ENCODE results near the gene ZNF492.
"Not testable (repeated sequence)": the region's sequence is repeated elsewhere in the genome, so short reads cannot be mapped to it uniquely, and the experiment has no call there.

ZNF492 gene

DNA sequence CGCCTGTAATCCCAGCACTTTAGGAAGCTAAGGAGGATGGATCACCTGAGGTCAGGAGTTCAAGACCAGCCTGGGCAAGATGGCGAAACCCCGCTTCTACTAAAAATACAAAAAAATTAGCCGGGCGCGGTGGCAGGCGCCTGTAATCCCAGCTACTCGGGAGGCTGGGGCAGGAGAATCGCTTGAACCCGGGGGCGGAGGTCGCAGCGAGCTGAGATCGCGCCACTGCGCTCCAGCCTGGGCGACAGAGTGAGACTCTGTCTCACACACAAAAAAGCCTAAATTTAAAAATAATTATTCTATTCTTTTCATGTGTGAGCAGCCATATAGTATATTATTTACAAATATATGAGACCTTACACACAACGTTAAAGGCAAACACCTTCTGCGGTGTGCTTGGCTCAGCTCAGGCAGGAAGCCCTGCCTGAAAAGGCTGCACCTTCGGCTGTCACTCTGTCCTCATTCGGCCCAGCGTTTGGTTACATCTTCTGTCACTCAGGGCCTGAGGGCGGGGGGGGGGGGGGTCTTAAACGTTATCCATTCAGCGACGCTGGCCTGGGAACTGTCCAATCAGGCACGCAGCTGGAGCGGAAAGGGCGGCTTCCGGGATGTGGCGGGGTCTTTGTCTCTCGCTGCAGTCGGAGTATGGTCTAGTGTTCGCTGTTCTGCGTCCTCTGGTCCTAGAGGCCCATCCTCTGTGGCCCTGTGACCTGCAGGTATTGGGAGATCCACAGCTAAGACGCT lies at the start of gene ZNF492:
Gene ZNF492, plus strand, starts transcription at position 619 of the 744 bp plus-strand sequence. CDS start 19,076 bp downstream, outside the sequence.
- DNase-seq: peak; percentile 85
- not testable (repeated sequence) for H3K9me3 Mint-ChIP-seq, H3K27me3 Mint-ChIP-seq
- Mint-ChIP-seq H3K4me3 (peak within 1 kb of the TSS; percentile 94), H3K36me3 (ENCODE audit: low read depth) (peaks cover 20% of the 10 kb centered on the region), H3K27ac (peak within 1 kb of the TSS; percentile 94), H3K4me1 (ENCODE audit: low read depth) (peaks cover 12% of the 10 kb centered on the region)

DNA sequence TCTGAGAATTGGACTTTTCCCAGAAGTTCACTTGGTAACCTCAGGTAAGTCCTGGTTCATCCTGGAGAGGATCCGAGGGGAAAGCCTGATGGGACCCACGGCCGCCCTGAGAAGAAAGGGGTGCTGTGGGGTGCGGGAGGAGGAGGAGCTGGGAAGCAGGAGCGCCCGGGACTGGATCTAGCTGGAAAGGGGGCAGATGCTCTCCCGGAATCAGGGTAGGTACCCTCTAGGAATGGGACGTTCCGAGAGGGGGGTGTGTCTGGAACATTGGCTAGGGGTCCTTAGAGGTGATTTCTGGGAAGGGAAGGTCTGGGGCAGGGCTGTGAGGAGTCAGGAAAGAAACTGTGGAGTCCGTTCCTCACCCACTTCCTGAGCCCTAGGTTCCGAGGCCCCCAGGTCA lies 38.7 kb upstream of the ZNF492 start:
- no peak for DNase-seq
- H3K9me3 Mint-ChIP-seq: peaks cover 32% of the 10 kb centered on the region
- no peak overlapping the region for H3K27ac Mint-ChIP-seq
- H3K27me3 Mint-ChIP-seq: peaks cover 29% of the 10 kb centered on the region
- H3K4me1 Mint-ChIP-seq (ENCODE audit: low read depth): peaks cover 3% of the 10 kb centered on the region
- no peaks in the 10 kb centered on the region for H3K36me3 Mint-ChIP-seq (ENCODE audit: low read depth)
- no peak overlapping the region for H3K4me3 Mint-ChIP-seq

DNA sequence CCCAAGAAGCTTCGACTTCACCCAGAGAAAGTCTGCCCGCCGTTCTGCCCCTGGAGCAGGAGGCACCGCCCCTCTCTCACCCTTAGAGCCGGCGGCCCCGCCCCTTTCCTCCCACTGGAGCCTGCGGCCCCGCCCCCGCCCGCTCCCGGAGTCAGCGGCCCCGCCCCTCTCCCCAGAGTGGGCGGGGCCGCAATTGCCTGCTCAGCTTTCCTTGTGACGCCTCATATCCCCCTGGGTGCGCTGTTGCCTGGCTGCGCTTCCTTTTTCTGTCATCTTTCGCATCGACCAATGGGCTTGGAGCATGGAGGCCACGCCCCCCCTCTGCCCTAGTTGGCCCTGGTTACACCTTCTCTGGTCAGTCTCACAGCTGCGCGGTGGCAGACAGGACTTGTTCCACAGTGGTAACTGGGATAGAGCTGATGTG lies 38.2 kb upstream of the ZNF492 start:
- no peak for DNase-seq
- Mint-ChIP-seq H3K4me1 (ENCODE audit: low read depth) (peaks cover 3% of the 10 kb centered on the region), H3K4me3 (no peak overlapping the region), H3K27ac (no peak overlapping the region), H3K9me3 (peaks cover 30% of the 10 kb centered on the region), H3K27me3 (peaks cover 29% of the 10 kb centered on the region), H3K36me3 (ENCODE audit: low read depth) (no peaks in the 10 kb centered on the region)

DNA sequence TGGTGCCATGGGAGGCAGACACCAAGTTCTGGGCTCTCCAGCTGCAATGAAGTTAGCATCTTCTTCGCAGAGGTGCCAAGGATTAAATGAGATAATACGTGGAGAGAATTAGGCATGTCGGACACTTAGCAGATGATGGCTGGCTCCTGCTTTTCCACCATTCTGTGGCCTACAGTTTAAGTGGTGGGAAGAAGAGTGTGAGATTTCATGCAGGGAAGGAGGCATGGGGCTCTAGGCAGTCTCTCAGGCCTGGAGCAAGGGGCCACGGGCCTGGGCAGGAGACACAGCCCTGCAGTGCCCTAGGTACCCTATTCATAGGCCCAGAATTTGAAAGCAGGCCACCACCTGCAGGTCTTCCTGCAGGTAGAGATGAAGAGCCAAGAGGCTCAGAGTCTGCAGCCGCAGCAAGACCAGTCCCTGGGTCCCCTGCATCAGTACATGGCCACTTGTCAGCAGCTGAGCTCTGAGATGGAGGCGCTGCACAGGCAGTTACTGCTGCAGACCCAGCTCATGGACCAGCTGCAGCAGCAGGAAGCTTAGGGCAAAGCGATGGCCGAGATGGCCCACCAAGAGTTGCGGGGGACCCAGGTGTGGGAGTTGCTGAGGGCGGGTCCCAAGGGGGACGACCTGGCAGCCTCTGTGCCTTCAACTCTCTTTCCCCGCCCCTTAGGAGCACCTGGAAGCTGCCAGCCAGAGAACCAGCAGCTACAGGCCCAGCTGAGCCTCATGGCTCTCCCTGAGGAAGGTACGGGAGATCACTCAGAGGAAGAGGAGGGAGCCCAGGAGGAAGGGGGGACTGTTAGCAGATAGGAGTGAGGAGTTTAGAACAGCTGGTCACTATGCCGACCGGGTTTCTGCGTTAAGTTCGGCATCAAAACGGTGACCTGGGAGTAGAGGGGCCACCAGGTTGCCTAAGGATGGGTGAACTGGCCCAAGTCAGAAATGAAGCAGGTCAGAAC lies 33.2 kb upstream of the ZNF492 start:
- H3K9me3 Mint-ChIP-seq: peaks cover 8% of the 10 kb centered on the region
- no peaks in the 10 kb centered on the region for H3K36me3 Mint-ChIP-seq (ENCODE audit: low read depth)
- H3K27me3 Mint-ChIP-seq: peaks cover 24% of the 10 kb centered on the region
- no peak overlapping the region for H3K27ac Mint-ChIP-seq
- no peak for DNase-seq
- H3K4me3 Mint-ChIP-seq: no peak overlapping the region
- H3K4me1 Mint-ChIP-seq (ENCODE audit: low read depth): peaks cover 3% of the 10 kb centered on the region

DNA sequence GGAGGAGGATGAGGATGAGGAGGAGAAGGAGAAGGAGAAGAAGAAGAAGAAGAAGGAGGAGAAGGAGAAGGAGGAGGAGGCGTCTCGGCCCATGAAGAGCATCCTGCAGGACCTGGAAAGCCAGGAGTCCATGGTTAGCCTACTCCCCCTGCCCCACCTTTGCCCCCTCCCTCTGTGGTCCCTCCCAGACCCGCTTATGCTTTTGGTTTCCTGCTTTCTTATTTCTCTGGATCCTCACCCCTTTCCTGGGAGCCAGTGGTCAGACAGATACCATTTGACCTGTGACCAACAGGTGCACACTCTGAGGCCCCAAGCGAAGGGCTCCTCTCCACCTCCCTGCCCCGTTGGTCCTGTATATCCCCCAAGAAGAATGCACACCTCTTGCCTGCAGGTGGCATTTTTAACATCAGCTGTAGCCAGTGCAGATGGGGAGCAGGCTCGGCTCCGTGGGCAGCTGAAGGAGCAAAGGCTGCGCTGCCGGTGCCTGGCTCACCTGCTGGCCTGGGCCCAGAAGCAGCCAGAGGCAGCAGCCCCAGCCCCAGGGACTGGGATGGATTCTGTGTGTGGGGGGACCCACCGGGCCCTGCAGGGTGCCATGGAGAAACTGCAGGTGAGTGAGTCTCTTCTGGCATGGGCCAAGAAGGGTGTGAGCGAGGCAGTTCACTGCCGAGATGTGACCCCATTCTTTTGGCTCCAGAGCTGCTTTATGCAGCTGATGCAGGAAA lies 32.1 kb upstream of the ZNF492 start:
- peaks cover 8% of the 10 kb centered on the region for H3K9me3 Mint-ChIP-seq
- H3K27ac Mint-ChIP-seq: no peak overlapping the region
- peaks cover 16% of the 10 kb centered on the region for H3K27me3 Mint-ChIP-seq
- H3K36me3 Mint-ChIP-seq (ENCODE audit: low read depth): no peaks in the 10 kb centered on the region
- no peaks in the 10 kb centered on the region for H3K4me1 Mint-ChIP-seq (ENCODE audit: low read depth)
- H3K4me3 Mint-ChIP-seq: no peak overlapping the region
- no peak for DNase-seq

DNA sequence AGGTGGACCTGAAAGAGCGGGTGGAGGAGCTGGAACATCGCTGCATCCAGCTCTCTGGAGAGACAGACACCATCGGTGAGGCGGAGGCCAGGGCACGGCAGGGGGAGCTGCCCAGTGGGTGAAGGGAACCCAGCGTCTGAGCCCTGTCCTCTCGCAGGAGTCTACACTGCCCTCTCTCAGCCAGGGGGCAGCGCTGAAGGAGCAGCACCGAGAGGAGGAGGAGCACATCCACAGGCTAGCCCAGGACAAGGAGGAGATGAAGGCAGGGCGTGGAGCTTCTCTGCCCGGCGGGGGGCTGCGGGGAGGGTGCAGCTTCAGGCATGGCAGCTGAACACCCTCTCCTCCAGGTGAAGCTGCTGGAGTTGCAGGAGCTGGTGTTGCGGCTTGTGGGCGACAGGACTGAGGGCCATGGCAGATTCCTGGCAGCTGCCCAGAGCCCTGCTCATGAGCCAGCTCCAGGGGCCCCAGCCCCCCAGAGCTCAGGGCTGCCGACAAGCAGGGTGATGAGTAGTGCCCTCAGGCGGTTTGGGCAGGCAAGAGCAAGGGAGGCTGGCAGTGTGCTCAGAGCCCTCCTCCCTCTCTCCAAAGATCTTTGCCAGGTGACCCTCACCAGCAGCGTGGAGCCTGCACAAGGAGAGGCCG lies 31.4 kb upstream of the ZNF492 start:
- DNase-seq: no peak
- no peak overlapping the region for H3K27ac Mint-ChIP-seq
- H3K4me1 Mint-ChIP-seq (ENCODE audit: low read depth): no peaks in the 10 kb centered on the region
- peaks cover 11% of the 10 kb centered on the region for H3K27me3 Mint-ChIP-seq
- no peaks in the 10 kb centered on the region for H3K36me3 Mint-ChIP-seq (ENCODE audit: low read depth)
- peaks cover 8% of the 10 kb centered on the region for H3K9me3 Mint-ChIP-seq
- no peak overlapping the region for H3K4me3 Mint-ChIP-seq

DNA sequence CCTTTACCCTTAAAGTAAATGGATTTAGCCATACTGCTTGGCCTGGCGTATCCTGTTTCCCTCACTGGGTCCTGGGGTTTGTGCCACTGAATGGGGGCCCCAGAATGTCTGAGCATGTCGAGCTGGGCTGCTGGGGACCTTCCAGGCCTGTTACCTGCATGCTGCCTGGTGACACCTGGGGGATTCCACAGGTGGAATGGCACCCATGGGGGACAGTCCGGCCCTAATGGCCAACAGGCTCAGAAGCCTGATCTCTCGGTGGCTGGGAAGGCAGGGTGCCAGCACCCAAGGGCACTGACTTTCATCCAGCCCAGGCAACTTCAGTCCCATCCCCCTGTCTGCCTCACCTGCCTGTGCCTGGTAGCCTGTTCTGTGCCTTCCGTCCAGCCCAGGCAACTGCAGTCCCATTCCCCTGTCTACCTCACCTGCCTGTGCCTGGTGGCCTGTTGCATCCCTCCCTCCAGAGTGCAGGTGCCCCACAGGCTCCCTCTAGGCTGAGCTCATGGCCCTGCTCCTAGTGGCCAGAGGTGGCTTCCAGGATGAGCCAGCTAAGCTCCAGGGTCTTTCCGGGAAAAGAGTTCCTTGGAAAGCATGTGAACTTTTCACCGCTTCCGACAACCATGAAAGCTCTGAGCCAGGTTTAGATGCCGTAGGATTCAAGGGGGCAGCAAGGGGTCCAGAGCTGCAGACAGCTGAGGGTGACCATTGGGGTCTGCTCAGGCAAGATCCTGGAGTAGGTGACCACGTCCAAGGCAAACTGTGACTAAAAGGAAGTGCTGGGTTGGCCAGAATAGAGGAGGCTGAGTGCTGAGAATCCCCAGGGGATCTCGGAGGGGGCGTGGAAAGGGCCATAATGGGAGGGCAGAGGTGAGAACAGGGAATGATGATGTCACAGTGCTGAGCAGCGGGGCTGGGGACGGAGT lies 30.3 kb upstream of the ZNF492 start:
- DNase-seq: no peak
- H3K27ac Mint-ChIP-seq: no peak overlapping the region
- no peak overlapping the region for H3K4me3 Mint-ChIP-seq
- peaks cover 5% of the 10 kb centered on the region for H3K27me3 Mint-ChIP-seq
- no peaks in the 10 kb centered on the region for H3K9me3 Mint-ChIP-seq
- H3K36me3 Mint-ChIP-seq (ENCODE audit: low read depth): no peaks in the 10 kb centered on the region
- no peaks in the 10 kb centered on the region for H3K4me1 Mint-ChIP-seq (ENCODE audit: low read depth)

DNA sequence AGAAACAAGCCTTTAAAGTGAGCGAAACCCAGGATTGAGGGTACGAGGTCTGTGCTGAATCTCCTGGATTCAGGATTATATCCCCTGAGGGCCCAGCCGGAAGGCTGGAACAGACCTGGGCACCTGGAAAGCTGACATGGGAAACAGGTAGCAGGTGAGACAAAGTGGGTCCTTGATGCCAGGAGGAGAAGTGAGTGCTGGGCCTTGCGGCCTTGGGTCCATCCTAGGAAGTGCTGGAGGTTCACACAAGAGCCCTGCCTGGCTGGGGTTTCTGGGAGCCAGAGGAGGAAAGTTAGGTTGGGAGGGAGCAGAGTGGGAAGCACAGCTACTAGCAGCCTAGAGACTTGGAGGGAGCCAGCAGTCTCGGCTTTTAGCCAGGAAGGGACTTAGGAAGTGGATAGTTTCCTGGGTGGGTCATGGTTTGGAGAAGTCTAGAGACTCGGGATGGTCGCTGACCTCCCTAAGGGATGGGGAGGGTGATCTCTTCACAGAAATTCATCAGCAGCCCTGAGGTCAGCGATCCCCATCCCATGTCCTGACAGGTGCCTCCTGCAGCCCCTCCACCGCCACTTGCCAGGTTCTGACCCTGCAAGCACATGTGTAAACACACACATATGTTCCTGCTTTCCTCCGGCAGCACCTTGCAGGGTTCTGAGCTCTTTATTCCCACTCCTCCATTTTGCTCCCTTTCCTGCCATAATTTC lies 29.4 kb upstream of the ZNF492 start:
- no peak overlapping the region for H3K4me3 Mint-ChIP-seq
- no peaks in the 10 kb centered on the region for H3K9me3 Mint-ChIP-seq
- no peaks in the 10 kb centered on the region for H3K4me1 Mint-ChIP-seq (ENCODE audit: low read depth)
- DNase-seq: no peak
- peaks cover 2% of the 10 kb centered on the region for H3K27me3 Mint-ChIP-seq
- H3K27ac Mint-ChIP-seq: no peak overlapping the region
- H3K36me3 Mint-ChIP-seq (ENCODE audit: low read depth): no peaks in the 10 kb centered on the region

DNA sequence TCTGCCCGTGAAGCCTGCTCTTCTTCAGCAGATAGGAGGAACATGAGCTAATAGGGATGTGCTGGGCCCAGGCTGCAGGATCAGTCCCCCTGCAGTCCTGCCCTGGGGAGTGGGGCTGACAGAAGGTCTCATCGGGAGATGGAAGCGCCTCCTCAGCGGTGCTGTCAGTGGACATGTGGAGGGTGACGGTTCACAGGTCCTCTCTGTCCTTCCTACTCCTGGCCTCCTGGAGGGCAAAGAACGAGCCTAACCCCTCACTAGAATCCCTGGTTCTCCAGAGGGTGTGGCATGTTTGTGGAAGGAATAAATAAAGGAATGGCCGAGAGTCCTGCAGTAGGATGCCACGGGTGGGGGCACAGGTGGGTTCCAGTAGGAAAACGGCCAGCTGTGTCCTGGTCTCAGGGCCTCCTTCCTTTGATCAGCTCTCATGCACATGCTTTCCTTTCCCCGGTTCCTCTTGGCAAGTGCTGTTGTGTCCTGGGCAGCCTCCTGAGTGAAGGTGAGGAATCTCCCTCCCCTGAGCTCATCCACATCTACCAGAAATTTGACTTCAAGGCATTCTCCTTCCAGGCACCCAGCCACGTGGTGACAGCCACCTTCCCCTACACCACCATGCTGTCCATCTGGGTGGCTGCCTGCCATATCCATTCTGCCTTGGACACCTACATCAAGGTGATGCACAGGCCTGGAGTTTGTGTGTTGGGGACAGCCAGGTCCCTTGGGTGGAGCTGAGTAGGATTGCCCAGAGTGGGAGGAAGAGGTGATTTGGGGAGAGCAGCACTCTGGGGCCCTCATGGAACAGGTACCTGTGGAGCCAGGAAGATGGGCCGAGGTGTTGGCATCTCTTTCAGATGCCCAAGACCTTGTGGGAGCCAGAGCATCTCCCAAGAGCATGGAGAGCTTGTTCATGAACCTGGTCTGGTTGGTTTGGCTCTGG lies 28.6 kb upstream of the ZNF492 start:
- no peaks in the 10 kb centered on the region for H3K4me1 Mint-ChIP-seq (ENCODE audit: low read depth)
- no peaks in the 10 kb centered on the region for H3K27me3 Mint-ChIP-seq
- H3K36me3 Mint-ChIP-seq (ENCODE audit: low read depth): no peaks in the 10 kb centered on the region
- no peak for DNase-seq
- no peaks in the 10 kb centered on the region for H3K9me3 Mint-ChIP-seq
- no peak overlapping the region for H3K4me3 Mint-ChIP-seq
- no peak overlapping the region for H3K27ac Mint-ChIP-seq

DNA sequence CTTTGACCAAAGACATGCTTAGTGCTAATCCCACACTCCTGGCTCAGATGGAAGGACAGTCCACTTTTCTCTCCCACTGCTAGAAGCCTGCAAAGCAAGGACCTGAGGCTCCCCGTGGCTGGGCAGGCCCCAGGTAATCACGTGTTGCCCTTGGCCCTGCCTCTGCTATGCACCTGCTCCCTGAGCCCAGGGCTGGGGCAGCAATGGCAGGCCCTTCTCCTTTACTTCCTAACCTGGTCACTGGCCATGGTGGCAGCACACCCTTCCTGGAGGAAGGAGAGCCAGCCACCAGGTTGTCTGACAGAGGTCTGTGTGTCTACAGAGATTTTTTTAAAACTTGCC lies 27.9 kb upstream of the ZNF492 start:
- H3K27ac Mint-ChIP-seq: no peak overlapping the region
- H3K4me3 Mint-ChIP-seq: no peak overlapping the region
- H3K9me3 Mint-ChIP-seq: no peaks in the 10 kb centered on the region
- no peaks in the 10 kb centered on the region for H3K36me3 Mint-ChIP-seq (ENCODE audit: low read depth)
- no peak for DNase-seq
- H3K4me1 Mint-ChIP-seq (ENCODE audit: low read depth): no peaks in the 10 kb centered on the region
- H3K27me3 Mint-ChIP-seq: no peaks in the 10 kb centered on the region

DNA sequence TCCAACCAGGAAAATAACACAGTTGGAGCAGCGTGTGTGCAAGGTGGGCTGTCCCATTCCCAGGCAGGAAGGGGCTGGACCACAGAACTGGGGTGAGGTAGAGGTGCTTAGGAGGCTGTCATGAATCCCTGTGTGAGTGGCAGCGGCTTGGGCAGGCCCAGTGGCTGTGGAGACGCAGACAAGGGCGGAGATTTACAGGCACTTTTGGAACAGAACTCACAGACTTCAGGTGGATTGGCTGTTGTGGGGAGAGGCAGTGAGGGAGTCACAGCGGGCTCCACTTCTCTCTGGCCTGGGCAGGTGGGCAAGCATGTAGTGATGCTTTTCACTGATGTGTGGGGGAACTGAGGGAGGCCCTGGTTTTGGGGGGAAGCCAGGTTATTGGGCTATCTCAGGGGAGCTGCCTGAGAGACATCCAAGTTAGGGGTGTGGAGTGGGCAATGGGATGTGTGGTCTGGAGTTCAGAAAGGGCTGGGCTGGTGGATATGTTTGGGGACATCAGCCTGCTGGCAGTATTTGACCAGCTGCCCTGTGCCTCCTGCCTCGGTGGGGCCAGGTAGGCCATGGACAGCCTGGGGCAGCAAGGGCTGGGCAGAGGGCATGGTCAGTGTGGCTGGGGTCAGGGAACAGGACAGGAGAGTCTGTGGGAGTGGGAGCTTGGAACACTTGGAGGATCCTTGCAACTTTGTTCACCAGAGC lies 27.0 kb upstream of the ZNF492 start:
- no peak overlapping the region for H3K4me3 Mint-ChIP-seq
- H3K36me3 Mint-ChIP-seq (ENCODE audit: low read depth): no peaks in the 10 kb centered on the region
- peaks cover 3% of the 10 kb centered on the region for H3K9me3 Mint-ChIP-seq
- DNase-seq: no peak
- no peak overlapping the region for H3K27ac Mint-ChIP-seq
- no peaks in the 10 kb centered on the region for H3K4me1 Mint-ChIP-seq (ENCODE audit: low read depth)
- H3K27me3 Mint-ChIP-seq: no peaks in the 10 kb centered on the region
